ENCODE measurements around the gene MND1.
A peak's percentile ranks its signal among the peaks of the same experiment; 100 is the strongest.
"Not testable (repeated sequence)": the region's sequence is repeated elsewhere in the genome, so short reads cannot be mapped to it uniquely, and the experiment has no call there.

Gene MND1

DNA sequence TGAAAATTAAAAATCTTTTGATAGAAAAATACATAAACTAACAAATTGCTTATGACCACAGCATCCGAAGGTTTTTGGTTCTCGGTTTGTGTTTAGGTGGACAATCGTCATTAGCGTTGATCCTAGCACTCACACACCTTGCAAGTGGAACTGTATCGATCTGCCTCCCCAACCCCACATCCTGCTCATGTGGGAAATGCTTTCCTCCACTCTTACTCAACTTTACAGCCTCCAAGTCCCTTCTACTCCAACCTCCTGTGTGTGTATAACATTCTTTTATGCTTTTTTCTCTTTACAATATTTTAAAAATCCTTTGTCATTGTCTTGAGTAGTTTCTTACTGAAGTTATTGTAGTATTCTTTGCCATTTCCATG lies 106.0 kb downstream of the MND1 start:
- no peaks in the 10 kb centered on the region for H3K36me3 ChIP-seq
- H3K9ac ChIP-seq, result no peak overlapping the region
- H3K4me1 ChIP-seq, result peaks cover 33% of the 10 kb centered on the region
- H3K4me2 ChIP-seq, result peak overlapping the region; percentile 69
- H3K4me3 ChIP-seq, result no peak overlapping the region
- TF ChIP-seq Cebpa-rat (IDR thresholded peaks at IDR 0.05), result no peak
- H3K9me3 ChIP-seq, result no peaks in the 10 kb centered on the region
- H3K27ac ChIP-seq, result peak overlapping the region; percentile 39; the same call in 1 of the 2 replicates
- no peaks in the 10 kb centered on the region for H3K27me3 ChIP-seq
- no peaks in the 10 kb centered on the region for H4K20me1 ChIP-seq

GRCh38 chr4:153451145-153451544 lies 106.7 kb downstream of the MND1 start:
- H4K20me1 ChIP-seq, H3K4me2 ChIP-seq, H3K36me3 ChIP-seq, H3K4me3 ChIP-seq, H3K27ac ChIP-seq, H3K9ac ChIP-seq, H3K9me3 ChIP-seq, H3K27me3 ChIP-seq: not testable (repeated sequence)
- H3K4me1 ChIP-seq, result peaks cover 33% of the 10 kb centered on the region

GRCh38 chr4:153451911-153452657 lies 107.6 kb downstream of the MND1 start:
- Histone ChIP-seq H3K4me2 (no peak overlapping the region), H3K4me1 (peaks cover 33% of the 10 kb centered on the region), H3K9me3 (no peaks in the 10 kb centered on the region), H4K20me1 (no peaks in the 10 kb centered on the region), H3K36me3 (no peaks in the 10 kb centered on the region), H3K9ac (no peak overlapping the region), H3K27me3 (no peaks in the 10 kb centered on the region), H3K27ac (no peak overlapping the region), H3K4me3 (no peak overlapping the region)
- TF ChIP-seq Cebpa-rat (IDR thresholded peaks at IDR 0.05), result no peak

DNA sequence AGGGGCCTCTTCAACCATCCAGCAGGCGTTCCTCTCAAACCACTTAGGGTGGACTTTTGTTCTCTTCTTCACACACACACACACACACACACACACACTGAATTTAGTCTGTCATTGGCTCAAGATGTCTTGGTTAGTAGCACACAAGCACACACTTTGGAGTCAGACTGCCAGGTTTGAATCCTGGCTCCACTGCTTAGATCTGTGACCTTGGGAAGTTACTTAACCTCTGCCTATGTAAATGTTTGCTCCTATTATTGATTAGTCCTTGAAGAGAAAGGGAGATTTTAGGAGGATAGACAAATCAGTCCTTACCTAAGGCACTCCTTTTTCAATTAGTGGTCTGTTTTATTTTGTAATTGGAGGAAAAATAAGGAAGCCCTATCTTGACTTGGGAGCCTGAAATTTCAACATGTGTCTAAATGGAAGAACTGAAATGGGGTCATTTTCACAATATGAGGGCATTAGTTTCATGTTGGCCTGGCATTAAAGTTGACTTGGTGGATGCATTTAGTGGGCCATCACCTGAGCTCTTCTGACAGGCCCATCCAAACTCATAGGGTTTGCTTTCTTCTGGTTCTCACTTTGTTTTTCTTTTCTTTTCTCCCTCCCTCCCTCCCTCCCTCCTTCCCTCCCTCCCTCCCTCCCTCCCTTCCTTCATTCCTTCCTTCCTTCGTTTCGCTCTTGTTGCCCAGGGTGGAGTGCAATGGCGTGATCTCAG lies 108.3 kb downstream of the MND1 start:
- TF ChIP-seq Cebpa-rat (IDR thresholded peaks at IDR 0.05), result no peak
- Histone ChIP-seq H3K4me1 (peaks cover 26% of the 10 kb centered on the region), H3K4me3 (no peak overlapping the region), H4K20me1 (no peaks in the 10 kb centered on the region), H3K4me2 (no peak overlapping the region), H3K27ac (no peak overlapping the region), H3K36me3 (no peaks in the 10 kb centered on the region), H3K27me3 (no peaks in the 10 kb centered on the region), H3K9me3 (no peaks in the 10 kb centered on the region), H3K9ac (no peak overlapping the region)

DNA sequence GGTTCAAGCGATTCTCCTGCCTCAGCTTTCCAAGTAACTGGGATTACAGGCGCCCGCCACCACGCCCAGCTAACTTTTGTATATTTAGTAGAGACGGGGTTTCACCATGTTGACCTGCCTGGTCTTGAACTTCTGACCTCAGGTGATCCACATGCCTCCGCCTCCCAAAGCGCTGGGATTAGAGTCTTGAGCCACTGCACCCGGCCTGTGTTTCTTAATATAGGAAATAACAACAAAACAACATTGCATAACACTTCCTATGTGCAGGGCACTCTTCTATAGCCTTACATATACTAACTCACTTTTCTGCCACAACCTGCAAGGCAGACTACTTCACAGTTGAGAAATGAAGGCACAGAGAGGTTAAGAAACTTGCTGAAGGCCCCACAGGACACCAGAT lies 108.9 kb downstream of the MND1 start:
- H3K27me3 ChIP-seq, result no peaks in the 10 kb centered on the region
- TF ChIP-seq Cebpa-rat (IDR thresholded peaks at IDR 0.05), result 0 out of 2 replicates have a peak, but pooled peaks have one; percentile 11
- peaks cover 20% of the 10 kb centered on the region for H3K4me1 ChIP-seq
- H4K20me1 ChIP-seq, result no peaks in the 10 kb centered on the region
- H3K36me3 ChIP-seq, result no peaks in the 10 kb centered on the region
- H3K27ac ChIP-seq, result no peak overlapping the region
- no peaks in the 10 kb centered on the region for H3K9me3 ChIP-seq
- no peak overlapping the region for H3K4me2 ChIP-seq
- no peak overlapping the region for H3K4me3 ChIP-seq
- no peak overlapping the region for H3K9ac ChIP-seq

DNA sequence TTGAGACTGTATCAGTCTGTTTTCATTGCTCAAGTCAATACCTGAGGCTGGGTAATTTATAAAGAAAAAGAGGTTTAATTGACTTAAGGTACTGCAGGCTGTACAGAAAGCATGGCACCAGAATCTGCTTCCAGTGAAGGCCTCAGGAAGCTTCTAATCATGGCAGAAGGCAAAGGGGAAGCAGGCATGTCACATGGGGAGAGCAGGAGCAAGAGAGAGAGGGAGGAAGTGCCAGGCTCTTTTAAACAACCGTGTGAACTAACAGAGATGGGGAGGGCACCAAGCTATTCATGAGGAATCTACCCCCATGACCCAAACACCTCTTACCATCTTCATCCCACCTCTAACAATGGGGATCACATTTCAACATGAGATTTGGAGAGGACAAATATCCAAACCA lies 114.5 kb downstream of the MND1 start:
- H3K36me3 ChIP-seq, result no peaks in the 10 kb centered on the region

GRCh38 chr4:153461549-153461948 lies 117.1 kb downstream of the MND1 start:
- H3K27ac ChIP-seq, H4K20me1 ChIP-seq, H3K9ac ChIP-seq, H3K4me2 ChIP-seq, H3K27me3 ChIP-seq, H3K4me3 ChIP-seq, H3K36me3 ChIP-seq, H3K9me3 ChIP-seq: not testable (repeated sequence)
- peaks cover 25% of the 10 kb centered on the region for H3K4me1 ChIP-seq

More for the DNA sequence above, 114.5 kb downstream of the MND1 start:
- no peak overlapping the region for H3K27ac ChIP-seq
- peaks cover 8% of the 10 kb centered on the region for H3K4me1 ChIP-seq
- no peaks in the 10 kb centered on the region for H3K27me3 ChIP-seq
- no peaks in the 10 kb centered on the region for H4K20me1 ChIP-seq
- no peaks in the 10 kb centered on the region; the same call in 1 of the 2 replicates for H3K9me3 ChIP-seq
- H3K4me2 ChIP-seq, result no peak overlapping the region
- no peak for TF ChIP-seq Cebpa-rat (IDR thresholded peaks at IDR 0.05)
- H3K4me3 ChIP-seq, result no peak overlapping the region
- H3K9ac ChIP-seq, result no peak overlapping the region

DNA sequence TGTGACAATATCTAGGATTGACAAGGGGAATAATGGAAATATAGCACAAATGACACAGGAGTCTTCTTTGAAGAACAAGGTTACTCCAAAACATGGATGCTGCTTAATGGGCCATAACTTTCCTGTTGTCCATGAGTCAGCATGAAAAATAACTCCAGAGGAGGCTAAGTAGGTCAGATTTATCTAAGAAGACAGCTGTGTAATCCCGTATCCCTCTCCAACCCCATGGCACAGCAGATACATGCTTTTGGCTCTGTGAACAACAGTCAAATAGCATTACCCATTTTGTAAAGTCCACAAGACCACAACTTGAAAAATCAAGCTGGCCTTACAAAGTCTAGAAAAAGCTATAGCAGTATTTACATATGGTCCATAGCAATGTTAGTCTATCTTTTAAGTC lies 119.6 kb downstream of the MND1 start:
- Histone ChIP-seq H3K4me3 (no peak overlapping the region), H3K36me3 (peaks cover 7% of the 10 kb centered on the region), H3K4me2 (peak overlapping the region; percentile 100), H3K9ac (0 out of 2 replicates have a peak overlapping the region, but pooled peaks have one; percentile 44), H3K27ac (peak overlapping the region; percentile 91; the same call in 1 of the 2 replicates), H3K9me3 (no peaks in the 10 kb centered on the region; the same call in 1 of the 2 replicates), H4K20me1 (peaks cover 26% of the 10 kb centered on the region), H3K27me3 (no peaks in the 10 kb centered on the region), H3K4me1 (peaks cover 25% of the 10 kb centered on the region)
- TF ChIP-seq Cebpa-rat (IDR thresholded peaks at IDR 0.05), result no peak

Data from BLaER1 (cell line).